Measurements from ENCODE around the gene USP43. TPM values are rescaled to one million over a fixed set of nuclear protein-coding genes. Genes with fewer than 3 reads are reported as not detected.
A peak's percentile ranks its signal among the peaks of the same experiment; 100 is the strongest.
"Not testable (repeated sequence)": the region's sequence is repeated elsewhere in the genome, so short reads cannot be mapped to it uniquely, and the experiment has no call there.

USP43 gene
- total RNA-seq (ENCODE audit: unreplicated experiment): 0.22 TPM
- long read RNA-seq, partial matches to known transcripts: 0 of 1 reads
- long read RNA-seq, other reads (novel, unspliced or antisense): 1 of 1 reads

- H3K4me1 Mint-ChIP-seq (ENCODE audit: low read depth, unreplicated experiment): peaks cover 6% of the 10 kb centered on the region
- H3K4me3 Mint-ChIP-seq (ENCODE audit: unreplicated experiment): peak within 1 kb of the TSS; percentile 88
- DNase-seq: peak; percentile 41
- H3K27me3 Mint-ChIP-seq (ENCODE audit: unreplicated experiment): no peaks in the 10 kb centered on the region
- no peak within 1 kb of the TSS for H3K27ac Mint-ChIP-seq (ENCODE audit: unreplicated experiment)
- no peak for TF ChIP-seq CTCF (IDR thresholded peaks at IDR 0.05; ENCODE audit: partially characterized antibody, unreplicated experiment)
- H3K9me3 Mint-ChIP-seq (ENCODE audit: unreplicated experiment): peaks cover 4% of the 10 kb centered on the region
- no peaks in the 10 kb centered on the region for H3K36me3 Mint-ChIP-seq (ENCODE audit: unreplicated experiment)
These were observed at the start of gene USP43 for GRCh38 chr17:9644910-9645751. TSS of gene USP43 (plus strand) at chr17:9645517. CDS start at chr17:9645633, 116 bp downstream.

GRCh38 chr17:9597638-9598037 lies 47.7 kb upstream of the USP43 start:
- not testable (repeated sequence) for H3K27me3 Mint-ChIP-seq (ENCODE audit: unreplicated experiment); DNase-seq; H3K9me3 Mint-ChIP-seq (ENCODE audit: unreplicated experiment); H3K4me1 Mint-ChIP-seq (ENCODE audit: low read depth, unreplicated experiment); H3K36me3 Mint-ChIP-seq (ENCODE audit: unreplicated experiment); H3K4me3 Mint-ChIP-seq (ENCODE audit: unreplicated experiment)
- H3K27ac Mint-ChIP-seq (ENCODE audit: unreplicated experiment): peak overlapping the region; percentile 29

GRCh38 chr17:9598661-9599060 lies 46.7 kb upstream of the USP43 start:
- H3K4me3 Mint-ChIP-seq (ENCODE audit: unreplicated experiment): no peak overlapping the region
- peaks cover 3% of the 10 kb centered on the region for H3K9me3 Mint-ChIP-seq (ENCODE audit: unreplicated experiment)
- DNase-seq: no peak
- no peak for TF ChIP-seq CTCF (IDR thresholded peaks at IDR 0.05; ENCODE audit: partially characterized antibody, unreplicated experiment)
- H3K36me3 Mint-ChIP-seq (ENCODE audit: unreplicated experiment): no peaks in the 10 kb centered on the region
- no peak overlapping the region for H3K27ac Mint-ChIP-seq (ENCODE audit: unreplicated experiment)
- H3K27me3 Mint-ChIP-seq (ENCODE audit: unreplicated experiment): no peaks in the 10 kb centered on the region
- H3K4me1 Mint-ChIP-seq (ENCODE audit: low read depth, unreplicated experiment): no peaks in the 10 kb centered on the region

- not testable (repeated sequence) for H3K27me3 Mint-ChIP-seq (ENCODE audit: unreplicated experiment); H3K4me1 Mint-ChIP-seq (ENCODE audit: low read depth, unreplicated experiment); DNase-seq
These were observed 40.7 kb upstream of the USP43 start for GRCh38 chr17:9604583-9604982.

GRCh38 chr17:9606453-9606852 lies 38.9 kb upstream of the USP43 start:
- no peaks in the 10 kb centered on the region for H3K27me3 Mint-ChIP-seq (ENCODE audit: unreplicated experiment)
- no peaks in the 10 kb centered on the region for H3K9me3 Mint-ChIP-seq (ENCODE audit: unreplicated experiment)
- no peak overlapping the region for H3K27ac Mint-ChIP-seq (ENCODE audit: unreplicated experiment)
- DNase-seq: no peak
- H3K4me1 Mint-ChIP-seq (ENCODE audit: low read depth, unreplicated experiment): no peaks in the 10 kb centered on the region
- H3K4me3 Mint-ChIP-seq (ENCODE audit: unreplicated experiment): no peak overlapping the region
- no peak for TF ChIP-seq CTCF (IDR thresholded peaks at IDR 0.05; ENCODE audit: partially characterized antibody, unreplicated experiment)
- H3K36me3 Mint-ChIP-seq (ENCODE audit: unreplicated experiment): no peaks in the 10 kb centered on the region

More at GRCh38 chr17:9604583-9604982, 40.7 kb upstream of the USP43 start:
- H3K4me3 Mint-ChIP-seq (ENCODE audit: unreplicated experiment); H3K27ac Mint-ChIP-seq (ENCODE audit: unreplicated experiment); H3K9me3 Mint-ChIP-seq (ENCODE audit: unreplicated experiment); H3K36me3 Mint-ChIP-seq (ENCODE audit: unreplicated experiment): not testable (repeated sequence)

- not testable (repeated sequence) for H3K27me3 Mint-ChIP-seq (ENCODE audit: unreplicated experiment); H3K4me1 Mint-ChIP-seq (ENCODE audit: low read depth, unreplicated experiment); H3K9me3 Mint-ChIP-seq (ENCODE audit: unreplicated experiment); H3K4me3 Mint-ChIP-seq (ENCODE audit: unreplicated experiment); H3K36me3 Mint-ChIP-seq (ENCODE audit: unreplicated experiment); DNase-seq; H3K27ac Mint-ChIP-seq (ENCODE audit: unreplicated experiment)
These were observed 38.3 kb upstream of the USP43 start for GRCh38 chr17:9607058-9607457.
